GM13976 (cell line): ENCODE results near the gene WNT6.

Source experiments
- DNase-seq: peaks from one replicate; pipeline ENCODE4 v3.0.0; 2012; ENCODE audit warnings: low spot score
- CTCF ChIP-seq: IDR thresholded peaks from 2 replicates; pipeline ENCODE4 v1.5.1; 2012; ENCODE audit warnings: borderline replicate concordance, mild to moderate bottlenecking; ENCODE audit not compliant: insufficient read depth; ENCODE audit errors: extremely low read depth, missing control alignments, control extremely low read depth
- in situ Hi-C: fragments of 300-500 bp; cut with MboI; formaldehyde crosslinking; loops from one replicate; pipeline ENCODE4 v1.12.0; 2022; ENCODE audit warnings: low sequenced_read_pairs, mixed read lengths, inconsistent platforms; ENCODE audit not compliant: unreplicated experiment

WNT6 gene

GRCh38 chr2:218821605-218822211 is 37.9 kb upstream of the WNT6 start:
- in situ Hi-C loops = no loop called here
- DNase-seq = no peak
- TF ChIP-seq CTCF = no peak

GRCh38 chr2:218822622-218823021 is 37.0 kb upstream of the WNT6 start:
- in situ Hi-C loops = no loop called here
- TF ChIP-seq CTCF = no peak
- DNase-seq = no peak

DNA sequence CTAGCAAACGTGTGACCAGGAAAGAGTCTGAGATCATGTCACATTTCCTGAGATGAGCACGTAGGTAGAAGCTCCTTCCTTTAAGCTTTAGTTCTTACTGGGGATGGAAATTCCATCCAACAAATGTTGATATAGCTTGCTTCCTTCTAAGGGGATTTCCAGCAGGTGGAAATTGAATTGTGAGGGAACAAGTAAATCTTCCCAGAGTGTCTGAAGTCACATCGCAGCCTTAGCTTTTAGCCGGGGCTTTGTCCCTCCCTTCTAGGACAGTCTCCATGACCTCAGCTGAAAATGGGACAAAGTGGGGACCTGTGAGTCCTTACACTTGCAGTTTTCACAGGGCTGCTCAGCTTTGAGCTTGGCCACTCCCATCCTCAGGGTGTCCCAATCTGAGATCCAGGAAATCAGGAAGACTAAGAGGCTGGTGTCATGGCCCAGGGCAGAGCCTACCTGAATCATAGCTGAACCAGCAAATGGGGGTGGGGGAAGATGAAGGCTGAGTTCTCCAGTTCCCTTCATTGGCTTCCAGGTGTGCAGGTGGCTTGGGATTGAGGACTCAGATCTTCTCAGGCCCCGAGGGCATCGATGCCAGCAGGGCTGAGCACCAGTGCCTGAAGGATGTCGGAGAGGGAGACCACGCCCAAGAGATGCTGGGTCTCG is 36.3 kb upstream of the WNT6 start:
- in situ Hi-C loops = no loop called here
- no peak for DNase-seq

DNA sequence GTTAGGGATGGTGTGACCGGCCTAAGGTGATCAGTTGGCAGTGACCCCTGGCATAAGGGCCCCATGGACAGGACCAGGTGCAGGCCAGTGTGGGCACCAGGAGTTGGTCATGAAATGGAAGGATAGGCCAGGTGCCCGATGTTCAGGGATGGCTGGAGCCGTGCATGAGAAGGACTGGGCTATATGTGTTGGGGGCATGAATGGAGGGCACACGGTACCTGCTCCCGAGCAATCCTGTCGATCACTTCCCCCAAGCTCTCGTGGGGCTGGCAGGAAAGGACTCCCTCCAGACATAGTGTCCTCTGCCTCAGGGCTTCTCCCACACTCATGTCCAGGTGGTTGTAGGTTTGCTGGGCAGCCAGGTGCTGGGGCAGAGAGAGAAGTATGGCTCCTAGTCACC is 35.6 kb upstream of the WNT6 start:
- no peak for TF ChIP-seq CTCF
- in situ Hi-C loops = no loop called here
- DNase-seq = no peak

More for the DNA sequence above, 36.3 kb upstream of the WNT6 start:
- no peak for TF ChIP-seq CTCF

DNA sequence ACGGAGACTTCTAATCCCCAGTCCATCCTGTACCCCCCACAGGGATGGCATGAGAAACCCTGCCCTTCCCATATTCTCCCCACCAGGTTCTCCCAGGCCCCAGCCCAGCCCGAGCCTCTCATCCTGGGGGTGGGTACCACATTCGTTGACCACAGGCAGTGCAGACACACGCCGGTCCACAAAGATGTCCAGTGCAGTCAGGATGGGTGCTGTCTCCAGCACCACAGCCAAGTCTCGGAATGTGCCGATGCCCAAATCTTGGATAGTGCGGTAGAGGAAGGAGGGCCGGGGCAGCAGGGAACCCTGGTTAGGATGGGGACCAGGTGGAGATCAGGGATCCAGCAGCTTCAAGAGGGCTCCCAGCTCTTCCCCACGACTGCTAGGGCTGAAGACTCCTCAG is 32.8 kb upstream of the WNT6 start:
- TF ChIP-seq CTCF = no peak
- in situ Hi-C loops = loop anchor here (25.0 kb wide), 1 partner anchor 414 kb away; the partner anchor contains the start of gene VIL1
- no peak for DNase-seq

GRCh38 chr2:218827701-218828476 is 31.7 kb upstream of the WNT6 start:
- in situ Hi-C loops = loop anchor here (25.0 kb wide), 1 partner anchor 416 kb away; the partner anchor contains the start of gene VIL1
- no peak for DNase-seq
- no peak for TF ChIP-seq CTCF
